ENCODE measurements around the gene KRTAP4-2.

Gene KRTAP4-2

GRCh38 chr17:41133880-41134735, 43.9 kb downstream of the KRTAP4-2 start:
- ChIA-PET CTCF (no interaction called here), POLR2A (no interaction called here)
- no peak for TF ChIP-seq CTCF (IDR thresholded peaks at IDR 0.05; ENCODE audit: control extremely low read depth, extremely low read depth, low read depth, missing control alignments)
- no peak for DNase-seq (ENCODE audit: extremely low spot score)

- ChIA-PET CTCF (interaction anchor here (1.2 to 1.7 kb wide), 2 partner anchors 47 to 97 kb away, joined by 4 read pairs; no protein-coding TSS in a partner anchor), POLR2A (no interaction called here)
- TF ChIP-seq CTCF (IDR thresholded peaks at IDR 0.05; ENCODE audit: control extremely low read depth, extremely low read depth, low read depth, missing control alignments): no peak
- peak; percentile 13 for DNase-seq (ENCODE audit: extremely low spot score)
Measured at GRCh38 chr17:41131979-41132378, 46.0 kb downstream of the KRTAP4-2 start.

Data from GM10248 (cell line).